Karpas-422 (cell line): ENCODE measurements around the gene CTTNBP2NL. TPM values are rescaled to one million over a fixed set of nuclear protein-coding genes. Genes with fewer than 3 reads are reported as not detected.
"Not testable (repeated sequence)": the region's sequence is repeated elsewhere in the genome, so short reads cannot be mapped to it uniquely, and the experiment has no call there.

Source experiments
- DNase-seq: peaks from one replicate; pipeline ENCODE4 v3.0.0-alpha.2; 2015
- H2AFZ ChIP-seq: fragments of 200-600 bp; sonication (generic); 2 replicates; pipeline ENCODE4 v1.6.1; 2014; ENCODE audit warnings: antibody characterized with exemption, low read length, mixed read lengths
- H3K27ac ChIP-seq: fragments of 200-600 bp; sonication (generic); 2 replicates; pipeline ENCODE4 v1.5.1; 2014; ENCODE audit warnings: mild to moderate bottlenecking, low read length, moderate library complexity
- H3K27me3 ChIP-seq: fragments of 200-600 bp; sonication (generic); 2 replicates; pipeline ENCODE4 v1.6.1; 2014; ENCODE audit warnings: low read length, mixed read lengths
- H3K36me3 ChIP-seq: fragments of 200-600 bp; sonication (generic); 2 replicates; pipeline ENCODE4 v1.6.1; 2014; ENCODE audit warnings: low read length, mixed read lengths; ENCODE audit not compliant: insufficient read depth
- H3K4me1 ChIP-seq: fragments of 200-600 bp; sonication (generic); 2 replicates; pipeline ENCODE4 v1.6.1; 2014; ENCODE audit warnings: mild to moderate bottlenecking, low read length, mixed read lengths
- H3K4me2 ChIP-seq: fragments of 200-600 bp; sonication (generic); 2 replicates; pipeline ENCODE4 v1.6.1; 2014; ENCODE audit warnings: low read length, low read depth, mild to moderate bottlenecking; ENCODE audit not compliant: poor library complexity, severe bottlenecking
- H3K4me3 ChIP-seq: fragments of 200-600 bp; sonication (generic); 2 replicates; pipeline ENCODE4 v1.5.1; 2014; ENCODE audit warnings: mild to moderate bottlenecking, antibody characterized with exemption, low read length, mixed read lengths
- H3K79me2 ChIP-seq: fragments of 200-600 bp; sonication (generic); 2 replicates; pipeline ENCODE4 v1.6.1; 2014; ENCODE audit warnings: mild to moderate bottlenecking, low read length, mixed read lengths
- H3K9ac ChIP-seq: fragments of 200-600 bp; sonication (generic); 2 replicates; pipeline ENCODE4 v1.6.0; 2014; ENCODE audit warnings: low read length
- H3K9me2 ChIP-seq: fragments of 200-600 bp; sonication (generic), shearing (Covaris generic); replicated peaks from 2 replicates; pipeline ENCODE4 v1.6.0; 2014; ENCODE audit warnings: mild to moderate bottlenecking, low read length, moderate library complexity; ENCODE audit not compliant: insufficient read depth
- H3K9me3 ChIP-seq: fragments of 300-700, 200-600 bp; sonication (generic); 2 replicates; pipeline ENCODE4 v1.6.1; 2014; ENCODE audit warnings: low read length, mixed read lengths
- H4K20me1 ChIP-seq: fragments of 200-600 bp; sonication (generic); 2 replicates; pipeline ENCODE4 v1.6.1; 2014; ENCODE audit warnings: mild to moderate bottlenecking, antibody characterized with exemption, low read length, low read depth; ENCODE audit not compliant: insufficient read depth
- total RNA-seq: library from RNA; depleted of rRNA; stranded (reverse); fragments of >200 nt; shearing (Covaris generic); gene quantifications from 2 replicates; pipeline ENCODE4 v1.2.3, GENCODE V29; 2014; ENCODE audit warnings: low replicate concordance

Gene CTTNBP2NL
- total RNA-seq, 1 experiment from 2014 or later, result not detected

DNA sequence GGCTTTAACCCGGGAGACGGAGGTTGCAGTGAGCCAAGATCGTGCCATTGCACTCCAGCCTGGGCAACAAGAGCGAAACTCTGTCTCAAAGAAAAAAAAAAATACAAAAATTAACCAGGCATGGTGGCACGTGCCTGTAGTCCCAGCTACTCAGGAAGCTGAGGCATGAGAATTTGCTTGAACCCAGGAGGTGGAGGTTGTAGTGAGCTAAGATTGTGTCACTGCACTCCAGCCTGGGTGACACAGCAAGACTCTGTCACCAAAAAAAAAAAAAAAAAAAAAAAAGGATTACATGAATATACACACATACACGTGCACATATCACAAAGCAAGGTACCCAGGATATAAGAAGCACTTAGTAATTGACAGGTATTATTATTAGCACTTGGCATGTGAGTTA is 4.7 kb downstream of the CTTNBP2NL start:
- H3K79me2 ChIP-seq, result not testable (repeated sequence)

DNA sequence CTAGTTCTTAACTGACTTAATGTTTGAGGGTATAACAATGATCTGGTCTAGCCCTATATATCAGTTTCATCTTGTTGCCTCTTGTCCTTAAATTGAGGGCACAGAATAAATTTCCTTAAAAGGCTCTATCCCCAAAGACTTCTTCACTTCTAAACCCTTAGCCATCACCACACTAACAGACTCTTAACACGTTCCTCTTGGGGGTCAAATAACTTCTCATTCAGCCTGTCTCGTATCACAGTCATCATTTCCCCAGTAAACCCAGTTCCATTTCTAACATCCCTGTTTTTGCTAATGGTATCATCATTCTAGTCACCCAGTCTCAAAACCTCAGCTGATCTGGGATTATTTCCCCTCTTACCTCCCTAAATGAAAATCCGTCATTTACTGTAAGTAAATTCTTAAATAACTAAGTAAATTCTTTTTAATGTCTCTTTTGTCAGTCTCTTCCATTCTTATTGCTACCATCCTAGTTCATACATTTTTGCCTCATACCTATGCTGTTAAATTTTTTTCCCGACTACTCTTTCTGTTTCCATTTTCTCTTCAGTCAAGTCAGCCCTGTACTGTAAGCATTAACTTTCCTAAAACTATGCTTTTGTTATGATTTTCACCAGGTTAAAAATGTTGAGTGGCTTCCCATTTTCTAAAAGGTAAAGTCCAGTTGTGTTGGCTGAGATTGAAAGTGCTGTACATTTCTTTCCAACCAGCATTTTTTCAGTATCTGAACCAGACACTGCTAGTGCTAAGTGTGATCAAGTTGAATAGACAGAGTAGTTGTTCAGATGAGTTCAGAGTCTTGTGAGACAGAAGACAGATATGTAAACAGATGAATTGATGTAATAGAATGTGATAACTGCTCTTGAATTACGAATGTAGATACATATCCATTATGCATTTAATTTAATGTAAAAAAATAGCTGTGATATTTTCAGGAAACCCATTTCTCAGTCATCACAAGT is 6.9 kb downstream of the CTTNBP2NL start:
- H3K27me3 ChIP-seq, result no peaks in the 10 kb centered on the region
- H2AFZ ChIP-seq, result no peak overlapping the region
- no peaks in the 10 kb centered on the region for H3K9me3 ChIP-seq
- no peaks in the 10 kb centered on the region; the same call in 1 of the 2 replicates for H4K20me1 ChIP-seq
- H3K4me2 ChIP-seq, result no peak overlapping the region
- no peaks in the 10 kb centered on the region for H3K36me3 ChIP-seq
- H3K79me2 ChIP-seq, result no peaks in the 10 kb centered on the region
- no peak overlapping the region for H3K27ac ChIP-seq
- H3K9ac ChIP-seq, result no peak overlapping the region
- no peaks in the 10 kb centered on the region for H3K9me2 ChIP-seq
- no peaks in the 10 kb centered on the region for H3K4me1 ChIP-seq
- DNase-seq, result no peak
- H3K4me3 ChIP-seq, result no peak overlapping the region

More for the DNA sequence above, 4.7 kb downstream of the CTTNBP2NL start:
- H3K36me3 ChIP-seq, H3K27me3 ChIP-seq, H3K4me1 ChIP-seq, H3K9me3 ChIP-seq, H3K27ac ChIP-seq, H3K4me3 ChIP-seq, H4K20me1 ChIP-seq, DNase-seq, H3K9ac ChIP-seq, H2AFZ ChIP-seq, H3K9me2 ChIP-seq, H3K4me2 ChIP-seq: not testable (repeated sequence)

DNA sequence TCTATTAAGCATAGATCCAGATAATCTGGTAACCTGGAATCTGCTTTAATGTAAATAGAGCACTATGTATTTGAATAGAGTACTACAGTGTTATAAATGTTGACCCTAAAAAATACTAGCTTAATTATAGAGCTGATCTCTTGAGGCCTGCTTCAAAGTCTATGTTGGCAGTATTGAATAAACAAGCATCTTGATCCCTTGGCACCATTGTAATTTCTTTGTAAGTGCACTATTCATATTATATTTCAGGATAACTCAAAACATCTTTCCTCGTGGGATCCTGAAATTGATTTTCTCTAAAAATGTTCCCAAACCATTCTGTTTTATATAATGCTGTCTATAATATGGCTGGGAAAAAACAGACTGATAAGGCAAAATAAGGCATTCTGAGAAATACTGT is 10.8 kb downstream of the CTTNBP2NL start:
- H3K4me2 ChIP-seq, result no peak overlapping the region
- H3K27me3 ChIP-seq, result no peaks in the 10 kb centered on the region
- H3K36me3 ChIP-seq, result no peaks in the 10 kb centered on the region
- H3K27ac ChIP-seq, result no peak overlapping the region
- H3K9me2 ChIP-seq, result no peaks in the 10 kb centered on the region
- no peaks in the 10 kb centered on the region; the same call in 1 of the 2 replicates for H4K20me1 ChIP-seq
- H2AFZ ChIP-seq, result no peak overlapping the region
- H3K79me2 ChIP-seq, result no peaks in the 10 kb centered on the region
- no peak overlapping the region for H3K9ac ChIP-seq
- H3K4me1 ChIP-seq, result no peaks in the 10 kb centered on the region
- no peaks in the 10 kb centered on the region for H3K9me3 ChIP-seq
- no peak for DNase-seq
- H3K4me3 ChIP-seq, result no peak overlapping the region

DNA sequence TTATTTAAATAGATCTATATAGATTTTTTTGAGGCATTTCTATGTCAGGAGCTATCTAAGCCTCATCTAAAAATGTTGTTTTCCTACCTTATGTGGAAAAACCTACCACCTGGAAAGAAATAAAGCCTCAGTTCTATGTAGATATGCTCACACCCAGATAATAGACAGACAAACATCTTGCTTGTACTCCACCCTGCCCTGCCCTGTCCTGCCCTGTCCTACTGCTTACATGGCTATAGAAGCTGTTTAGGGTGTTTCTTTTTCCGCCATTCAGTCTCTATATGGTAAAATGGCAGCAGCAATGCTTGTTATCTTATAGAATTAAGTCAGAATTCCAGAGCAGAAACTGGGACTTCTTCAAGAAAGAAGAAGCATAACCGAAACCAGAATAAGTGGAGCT is 13.4 kb downstream of the CTTNBP2NL start:
- Histone ChIP-seq H3K36me3 (no peaks in the 10 kb centered on the region), H3K9me2 (no peaks in the 10 kb centered on the region), H3K27me3 (no peaks in the 10 kb centered on the region), H3K9ac (no peak overlapping the region), H3K4me3 (no peak overlapping the region), H3K9me3 (no peaks in the 10 kb centered on the region), H2AFZ (no peak overlapping the region), H3K27ac (no peak overlapping the region), H4K20me1 (no peaks in the 10 kb centered on the region; the same call in 1 of the 2 replicates), H3K79me2 (no peaks in the 10 kb centered on the region), H3K4me1 (no peaks in the 10 kb centered on the region), H3K4me2 (no peak overlapping the region)
- no peak for DNase-seq

DNA sequence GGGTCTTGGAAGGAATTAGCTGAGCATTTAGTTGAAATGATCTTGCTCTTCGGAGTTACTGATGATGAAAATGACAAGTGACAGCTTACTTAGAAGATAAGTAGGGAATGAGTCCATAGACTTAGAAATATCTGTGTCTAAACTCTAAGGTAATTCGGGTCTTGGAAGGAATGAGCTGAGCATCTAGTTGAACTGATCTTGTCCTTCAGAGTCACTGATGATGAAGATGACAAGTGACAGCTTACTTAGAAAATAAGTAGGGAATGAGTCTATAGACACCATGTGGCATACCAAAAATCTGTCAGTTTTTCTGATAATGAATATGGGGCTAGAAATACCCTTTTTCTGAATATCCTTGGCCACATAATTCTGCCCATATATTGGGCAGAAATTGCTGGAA is 14.7 kb downstream of the CTTNBP2NL start:
- Histone ChIP-seq H3K9me2 (no peaks in the 10 kb centered on the region), H3K9ac (no peak overlapping the region), H3K4me2 (no peak overlapping the region), H3K79me2 (no peaks in the 10 kb centered on the region), H2AFZ (no peak overlapping the region), H3K36me3 (no peaks in the 10 kb centered on the region), H3K4me3 (no peak overlapping the region), H3K27me3 (no peaks in the 10 kb centered on the region), H4K20me1 (no peaks in the 10 kb centered on the region; the same call in 1 of the 2 replicates), H3K4me1 (no peaks in the 10 kb centered on the region), H3K9me3 (no peaks in the 10 kb centered on the region), H3K27ac (no peak overlapping the region)
- DNase-seq, result no peak

DNA sequence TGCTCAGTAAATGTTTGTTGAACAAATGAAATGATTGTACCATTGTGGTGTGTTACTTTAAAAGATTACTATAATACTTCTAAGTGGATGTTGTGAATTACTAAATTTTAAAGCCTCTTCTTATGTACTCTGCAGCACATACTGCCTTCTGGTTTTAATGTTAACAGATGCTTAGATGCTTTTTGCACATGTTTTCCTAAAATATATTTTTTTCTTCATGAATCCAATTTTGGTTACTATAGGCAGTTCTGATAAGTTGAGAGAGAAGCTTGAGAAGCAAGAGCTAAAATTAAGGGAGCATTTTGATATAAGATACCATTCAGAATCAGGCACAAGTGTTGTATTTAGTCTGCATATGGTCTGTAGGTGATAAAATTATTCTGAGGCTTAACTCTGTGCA is 21.3 kb downstream of the CTTNBP2NL start:
- H3K79me2 ChIP-seq, result no peaks in the 10 kb centered on the region

DNA sequence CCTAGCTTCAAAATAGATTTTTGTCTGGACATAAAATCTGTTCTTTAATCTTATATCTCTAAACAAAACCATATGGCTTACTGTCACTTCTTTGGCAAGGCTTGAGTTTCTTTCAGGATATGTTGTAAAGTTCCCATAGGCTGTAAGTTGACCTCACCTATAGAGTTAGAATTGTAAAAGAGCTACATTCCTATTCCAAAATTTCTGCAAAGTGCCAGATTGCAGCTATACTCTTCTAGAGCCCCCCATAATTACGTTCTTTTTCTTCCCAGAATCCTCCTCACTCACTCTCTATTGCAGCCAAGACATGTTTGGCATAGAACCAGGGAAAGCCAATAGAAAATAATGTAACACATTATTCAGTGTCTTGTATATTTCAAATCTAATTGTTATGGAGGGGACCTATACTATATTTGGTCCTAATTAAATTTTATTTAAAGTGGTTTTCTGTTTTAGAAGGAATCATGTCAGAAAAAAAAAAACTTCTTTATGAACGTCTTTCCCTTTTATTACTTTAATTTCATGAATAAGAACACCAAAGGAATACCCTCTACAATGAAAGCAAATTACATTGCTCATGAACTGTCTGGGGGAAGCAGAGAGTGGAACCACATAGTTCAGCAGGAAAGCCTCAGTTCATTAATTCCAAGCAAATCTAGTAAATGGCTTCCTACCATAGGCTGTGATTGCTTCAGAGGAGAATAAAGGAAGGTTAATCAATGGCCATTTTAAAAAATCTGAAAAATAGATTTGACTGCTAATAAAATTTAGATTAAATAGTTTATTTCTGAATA is 22.3 kb downstream of the CTTNBP2NL start:
- Histone ChIP-seq H2AFZ (no peak overlapping the region), H3K27me3 (no peaks in the 10 kb centered on the region), H3K79me2 (no peaks in the 10 kb centered on the region), H3K27ac (no peak overlapping the region), H3K4me1 (no peaks in the 10 kb centered on the region), H3K9me2 (no peaks in the 10 kb centered on the region), H3K9ac (no peak overlapping the region), H3K4me3 (no peak overlapping the region), H3K36me3 (no peaks in the 10 kb centered on the region), H3K4me2 (no peak overlapping the region), H4K20me1 (no peaks in the 10 kb centered on the region), H3K9me3 (no peaks in the 10 kb centered on the region)
- DNase-seq, result no peak

More for the DNA sequence above, 21.3 kb downstream of the CTTNBP2NL start:
- Histone ChIP-seq H2AFZ (no peak overlapping the region), H3K36me3 (no peaks in the 10 kb centered on the region), H3K9me3 (no peaks in the 10 kb centered on the region), H3K4me1 (no peaks in the 10 kb centered on the region), H3K4me3 (no peak overlapping the region), H3K27ac (no peak overlapping the region), H3K9ac (no peak overlapping the region), H4K20me1 (no peaks in the 10 kb centered on the region), H3K9me2 (no peaks in the 10 kb centered on the region), H3K4me2 (no peak overlapping the region), H3K27me3 (no peaks in the 10 kb centered on the region)
- no peak for DNase-seq

DNA sequence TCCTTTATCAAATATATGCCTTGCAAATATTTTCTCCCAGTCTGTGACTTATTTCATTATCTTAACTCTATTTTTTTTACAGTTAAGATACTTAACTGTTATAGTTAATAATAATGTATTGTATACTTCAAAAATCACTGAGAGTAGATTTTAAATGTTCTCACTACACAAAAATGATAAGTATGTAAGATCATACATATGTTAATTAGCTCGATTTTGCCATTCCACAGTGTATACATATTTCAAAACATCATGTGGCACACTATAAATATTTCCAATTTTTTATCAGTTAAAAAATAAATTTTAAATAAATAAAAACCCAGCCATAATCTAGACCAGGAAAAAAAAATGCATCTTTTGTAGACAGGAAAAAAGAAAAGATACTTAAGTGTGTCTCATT is 27.2 kb downstream of the CTTNBP2NL start:
- no peak for DNase-seq
- Histone ChIP-seq H3K4me2 (no peak overlapping the region), H4K20me1 (no peaks in the 10 kb centered on the region), H3K27me3 (no peaks in the 10 kb centered on the region), H3K9me2 (no peaks in the 10 kb centered on the region), H3K27ac (no peak overlapping the region), H2AFZ (no peak overlapping the region), H3K9ac (no peak overlapping the region), H3K9me3 (no peaks in the 10 kb centered on the region), H3K79me2 (no peaks in the 10 kb centered on the region), H3K4me3 (no peak overlapping the region), H3K4me1 (no peaks in the 10 kb centered on the region), H3K36me3 (no peaks in the 10 kb centered on the region)
